HG02938 (cell line): ENCODE measurements around the gene SLC22A12.

Experiments
- ATAC-seq: cut with Tn5 transposase; IDR thresholded peaks from one replicate; pipeline ENCODE4 v1.9.1; 2021; ENCODE audit warnings: mild to moderate bottlenecking, moderate library complexity; ENCODE audit not compliant: unreplicated experiment

The SLC22A12 gene

DNA sequence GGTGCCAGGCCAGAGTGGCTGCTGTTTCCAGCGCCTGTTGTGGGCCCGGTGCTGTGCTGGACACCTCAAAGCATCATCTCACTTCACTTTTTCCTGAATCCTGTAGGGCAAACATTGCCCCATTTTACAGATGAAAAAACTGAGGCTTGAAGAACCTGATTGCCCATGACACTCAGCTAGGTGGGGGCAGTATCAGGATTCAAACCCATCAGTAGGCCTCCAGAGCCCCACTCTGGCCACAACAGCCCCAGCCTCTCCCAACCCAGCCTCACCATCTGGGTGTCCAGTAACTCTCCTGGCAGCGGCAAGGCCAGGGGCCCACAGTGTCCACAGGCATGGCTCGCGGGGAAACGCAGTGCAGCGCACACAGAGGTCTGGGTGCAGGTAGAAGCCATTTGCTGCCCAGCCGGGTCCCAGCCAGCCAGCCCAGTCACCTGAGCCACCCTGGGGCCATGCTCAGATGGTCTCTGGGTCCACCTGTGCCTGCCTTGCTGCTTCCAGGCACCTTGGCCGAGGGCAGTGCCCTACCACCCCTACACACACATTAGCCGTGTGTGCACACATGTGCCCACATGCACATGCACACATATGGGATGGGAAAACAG lies 11.5 kb downstream of the SLC22A12 start:
- ATAC-seq: no peak

DNA sequence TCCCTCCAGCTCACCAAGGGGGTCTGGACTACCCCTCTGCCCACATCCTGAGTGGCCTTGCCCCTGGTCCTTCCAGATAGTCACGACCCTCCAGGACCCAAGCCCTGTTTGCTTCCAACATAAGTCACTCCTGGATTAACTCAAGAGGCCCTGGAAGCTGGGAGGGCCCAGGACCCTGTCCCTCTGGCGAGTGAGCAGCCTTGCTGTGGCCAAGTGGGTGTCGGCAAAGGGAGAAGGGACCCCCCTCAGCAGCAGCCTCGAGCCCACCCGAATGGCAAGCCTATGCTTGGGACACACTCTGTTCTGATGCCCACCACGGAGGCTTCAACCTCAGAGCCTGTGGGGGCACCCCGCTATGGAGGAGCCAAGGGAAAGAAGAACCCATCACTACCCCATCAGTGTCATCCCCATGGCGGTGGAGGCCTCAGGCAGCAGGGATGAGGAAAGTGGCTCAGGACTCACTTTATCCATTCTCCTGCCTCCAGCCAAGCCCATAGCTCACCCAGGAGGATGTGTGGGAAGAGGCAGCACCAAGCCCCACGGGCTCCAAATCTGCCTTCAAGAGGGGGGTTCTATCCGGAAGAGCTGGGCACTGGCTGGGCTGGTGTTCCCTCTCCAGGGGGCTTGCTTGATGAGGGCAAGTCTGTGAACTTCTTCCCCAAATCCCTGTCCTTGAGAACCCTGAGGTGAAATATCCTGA lies 12.5 kb downstream of the SLC22A12 start:
- ATAC-seq: no peak

DNA sequence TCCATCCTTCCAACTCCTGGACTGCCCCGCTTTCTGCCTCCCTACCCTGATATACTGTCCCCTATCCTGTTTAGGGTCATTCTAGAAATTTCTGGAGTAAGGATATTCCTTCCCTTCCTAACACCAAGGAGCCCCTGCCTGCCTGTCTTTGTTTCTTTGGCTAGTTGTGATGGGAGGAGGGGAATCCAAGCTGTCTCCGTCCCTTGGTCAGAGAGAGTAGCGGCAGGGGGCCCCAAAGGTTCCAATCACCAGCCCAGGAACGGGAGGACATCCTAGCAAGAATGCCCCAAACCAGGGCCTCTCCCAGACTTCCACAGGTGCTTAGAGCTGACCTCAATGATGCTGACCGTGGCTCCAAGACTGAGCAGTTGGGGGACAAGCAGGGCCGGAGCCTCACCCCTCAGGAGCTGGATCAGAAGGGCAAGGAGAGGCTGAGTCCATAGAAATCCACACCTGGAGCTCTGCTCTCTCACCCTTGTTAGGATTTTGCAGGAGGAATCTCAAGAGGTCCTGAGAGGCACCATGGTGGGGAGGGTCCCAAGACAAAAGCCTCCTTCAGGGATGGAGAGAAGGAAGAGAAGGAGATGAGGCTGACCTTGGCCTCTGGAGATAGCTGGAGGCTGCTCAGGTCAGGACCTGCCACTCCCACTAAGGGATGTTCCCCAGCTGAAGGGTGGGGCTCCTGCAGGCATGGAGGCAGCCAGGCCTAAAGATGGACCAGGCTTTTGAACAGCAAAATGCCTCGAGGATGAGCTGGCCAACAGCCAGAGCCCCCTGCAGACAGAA lies 13.6 kb downstream of the SLC22A12 start:
- no peak for ATAC-seq

DNA sequence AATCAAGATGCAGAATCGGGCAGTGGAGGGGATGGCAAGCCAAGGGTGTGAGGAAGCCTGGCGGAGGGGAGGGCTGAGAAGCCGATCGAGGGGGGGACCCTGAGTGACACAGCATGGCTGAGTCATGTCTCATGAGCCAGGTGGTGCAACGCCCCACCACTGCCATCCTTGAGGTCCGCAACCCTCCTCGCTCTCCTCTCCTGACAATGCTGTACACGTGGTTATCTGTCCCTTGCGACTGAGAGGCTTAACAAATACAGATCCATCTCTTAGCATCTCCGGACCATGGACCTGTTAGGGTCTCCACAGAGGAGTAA lies 14.2 kb downstream of the SLC22A12 start:
- no peak for ATAC-seq

DNA sequence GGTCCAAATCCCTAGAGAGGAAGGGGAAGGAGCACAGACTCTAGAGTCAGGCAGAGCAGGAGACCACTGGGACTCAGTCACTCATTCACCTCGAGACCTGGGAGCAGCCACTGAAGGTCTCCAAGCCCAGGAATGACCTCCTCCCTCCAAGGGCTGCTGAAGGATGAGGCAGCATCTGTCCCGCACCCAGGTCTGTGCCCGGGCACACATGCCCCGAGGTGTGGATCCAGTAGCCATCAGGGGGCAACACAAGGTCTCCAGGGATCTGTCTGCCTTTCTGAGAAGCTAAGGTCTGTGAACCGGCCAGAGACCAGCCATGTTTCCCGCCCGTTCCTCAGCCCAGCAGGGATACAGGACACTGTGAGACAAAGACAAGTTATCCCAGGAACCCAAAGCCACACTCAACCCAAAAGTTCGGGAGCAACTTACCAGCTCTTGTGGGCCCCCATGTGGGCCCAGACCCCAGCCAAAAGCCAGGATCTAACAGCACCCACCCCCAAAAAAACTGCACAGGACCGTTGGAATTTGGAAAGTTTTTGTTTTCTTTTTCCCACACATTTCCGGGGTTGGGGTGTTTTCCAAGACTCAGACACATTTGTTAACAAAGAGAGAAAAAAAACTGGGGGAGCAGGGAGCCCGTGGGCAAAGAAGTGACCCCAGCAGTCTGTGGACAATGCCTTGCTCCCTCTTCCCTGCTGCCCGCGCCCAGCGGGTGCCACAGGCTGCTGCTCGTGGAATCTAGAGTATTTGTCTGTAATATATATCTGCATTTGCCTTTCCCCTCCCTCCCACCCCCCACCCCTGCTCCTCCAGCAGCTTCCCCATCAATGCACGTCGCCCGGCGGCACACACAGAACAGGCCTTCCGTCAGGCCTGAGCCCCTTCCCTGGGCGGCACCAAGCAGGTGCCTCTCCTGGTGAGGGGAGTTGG lies 14.9 kb downstream of the SLC22A12 start:
- ATAC-seq: no peak

DNA sequence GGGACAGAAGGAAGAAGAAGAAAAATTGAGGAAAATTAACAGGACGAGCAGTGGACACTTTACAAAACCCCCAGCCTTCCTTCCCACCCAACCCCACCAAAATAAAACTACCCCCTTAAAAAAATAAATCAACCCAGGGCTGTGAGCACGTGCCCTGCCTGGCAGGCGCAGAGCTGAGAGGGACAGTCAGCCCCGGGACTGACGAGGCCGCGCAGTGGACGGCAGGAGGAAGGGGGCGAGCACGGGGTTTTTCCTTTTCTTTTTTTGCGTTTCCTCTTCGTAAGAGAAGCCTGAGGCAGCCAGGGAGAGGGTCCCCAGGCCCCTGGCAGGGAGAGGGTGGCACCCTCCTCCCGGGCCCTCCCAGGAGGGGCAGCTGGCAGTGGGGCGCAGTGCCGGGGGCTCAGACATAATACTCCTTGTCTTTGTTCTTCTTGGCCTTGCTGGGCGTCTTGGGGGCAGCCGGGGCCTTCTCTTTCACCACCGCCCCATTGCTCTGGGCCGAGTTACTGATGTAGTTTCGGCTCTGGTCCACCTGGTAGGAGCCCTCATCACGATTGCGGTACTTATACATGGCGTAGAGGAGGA lies 15.9 kb downstream of the SLC22A12 start:
- ATAC-seq: no peak

DNA sequence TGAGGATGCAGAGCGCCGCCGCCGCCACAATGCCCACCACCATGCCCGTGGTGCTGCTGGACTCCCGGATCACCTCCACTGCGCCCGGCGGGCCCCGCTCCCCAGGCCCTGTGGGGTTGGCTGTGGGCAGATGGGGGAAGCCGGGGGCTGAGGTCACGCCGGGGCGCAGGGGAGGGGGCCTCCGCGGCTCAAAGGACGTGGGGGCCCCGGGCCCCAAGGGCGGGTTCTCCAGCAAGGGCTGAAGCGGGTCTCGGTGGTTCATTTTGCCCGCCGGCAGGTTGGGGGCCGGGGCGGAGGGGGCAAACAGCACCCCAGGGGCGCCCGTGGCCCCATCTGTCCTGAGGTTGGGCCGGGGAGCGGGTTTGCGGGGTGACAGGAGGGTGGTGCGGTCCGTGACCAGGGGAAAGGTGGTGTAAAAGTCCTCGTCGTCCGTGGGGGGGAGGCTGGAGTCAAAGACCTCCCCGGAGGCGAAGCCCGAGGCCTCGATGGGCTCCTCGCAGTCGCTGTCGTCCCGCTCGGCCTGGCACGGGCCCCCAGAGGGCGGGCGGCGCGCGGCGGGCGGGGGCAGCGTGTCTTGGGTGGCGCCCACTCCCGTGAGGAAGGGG lies 16.5 kb downstream of the SLC22A12 start:
- no peak for ATAC-seq

DNA sequence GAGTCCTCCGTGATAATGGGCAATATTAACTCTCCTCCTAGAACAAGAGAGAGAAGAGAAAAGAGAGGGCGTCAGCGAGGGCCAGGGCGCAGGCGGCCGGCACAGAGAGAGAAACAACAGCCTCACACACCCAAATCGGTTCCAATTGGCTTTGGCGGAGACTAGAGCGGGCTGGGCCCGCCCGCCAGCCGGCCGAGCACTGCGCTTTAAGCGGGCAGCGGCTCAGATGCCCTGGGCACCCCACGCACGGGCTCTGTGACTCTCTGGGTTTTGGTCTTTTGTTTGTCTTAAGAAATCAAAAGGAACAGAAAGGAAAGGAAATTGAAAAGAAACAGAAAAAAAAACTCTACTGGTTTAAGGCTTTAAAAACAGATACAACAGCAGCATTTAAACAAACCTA lies 17.0 kb downstream of the SLC22A12 start:
- no peak for ATAC-seq

DNA sequence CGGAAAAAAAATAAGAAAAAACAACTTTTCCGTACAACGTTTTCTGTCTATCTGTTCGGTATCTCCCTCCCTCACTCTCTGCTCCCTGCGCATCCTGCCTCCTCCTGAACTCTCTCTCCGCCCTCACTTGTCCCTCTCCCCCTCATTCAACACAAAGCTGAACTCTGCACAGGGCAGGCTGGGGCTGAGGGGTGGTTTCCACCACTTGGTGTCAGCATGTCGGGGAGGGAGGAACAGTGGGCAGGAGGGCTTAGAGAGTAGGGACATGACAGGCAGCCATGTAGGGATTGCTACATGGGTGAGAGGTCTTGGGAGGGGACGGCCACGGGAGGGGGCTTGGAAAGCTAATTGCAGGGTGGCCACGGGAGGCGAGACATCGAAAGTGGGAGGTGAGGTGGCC lies 17.6 kb downstream of the SLC22A12 start:
- ATAC-seq: no peak

DNA sequence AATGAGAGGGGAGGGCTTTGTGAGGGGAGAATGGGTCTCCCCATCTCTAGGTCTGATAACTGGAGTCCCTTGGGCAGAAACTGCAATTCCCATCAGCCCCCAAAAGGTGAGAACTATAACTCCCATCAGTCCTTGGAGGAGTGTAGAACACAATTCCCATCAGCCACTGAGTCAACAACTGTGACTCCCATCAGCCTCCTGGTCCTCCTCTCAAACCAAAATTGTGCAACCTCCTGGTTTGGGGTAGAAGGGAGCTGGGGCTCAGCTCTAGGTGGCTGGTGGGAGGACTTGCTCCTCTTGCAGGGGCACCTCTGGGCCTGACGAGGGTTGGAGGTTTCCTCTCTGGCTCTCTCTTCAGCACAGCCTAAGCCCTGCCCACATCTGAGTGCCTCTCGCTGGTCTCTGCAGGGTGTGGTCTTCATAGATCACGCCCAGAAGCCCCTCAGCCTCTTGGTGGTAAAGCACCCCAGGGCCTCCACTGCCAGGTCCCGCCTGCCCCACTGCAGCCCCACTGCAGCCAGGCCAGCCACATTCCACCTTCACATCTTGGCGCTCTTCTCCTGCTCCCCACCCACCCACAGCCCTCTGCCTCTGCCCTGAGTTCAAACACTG lies 18.5 kb downstream of the SLC22A12 start:
- ATAC-seq: no peak

DNA sequence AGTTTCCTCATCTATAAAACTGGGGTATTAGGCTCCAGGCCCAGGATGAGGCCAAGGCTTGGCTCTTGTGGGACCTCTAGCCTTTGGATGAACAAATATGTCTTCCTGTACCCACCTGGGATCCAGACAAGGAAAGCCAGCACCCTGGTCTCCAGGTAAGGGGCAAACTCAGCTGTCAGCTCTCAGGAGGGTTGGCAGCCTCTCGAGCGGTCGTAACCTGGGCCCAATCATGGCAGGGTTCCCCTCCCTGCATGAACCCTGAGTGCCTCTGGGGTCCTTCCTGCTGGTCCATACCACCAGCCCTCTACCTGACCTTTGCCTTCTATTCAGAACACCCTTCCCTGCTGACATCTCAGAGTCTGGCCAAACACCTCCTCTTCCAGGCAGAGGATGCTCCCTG lies 19.6 kb downstream of the SLC22A12 start:
- ATAC-seq: no peak

DNA sequence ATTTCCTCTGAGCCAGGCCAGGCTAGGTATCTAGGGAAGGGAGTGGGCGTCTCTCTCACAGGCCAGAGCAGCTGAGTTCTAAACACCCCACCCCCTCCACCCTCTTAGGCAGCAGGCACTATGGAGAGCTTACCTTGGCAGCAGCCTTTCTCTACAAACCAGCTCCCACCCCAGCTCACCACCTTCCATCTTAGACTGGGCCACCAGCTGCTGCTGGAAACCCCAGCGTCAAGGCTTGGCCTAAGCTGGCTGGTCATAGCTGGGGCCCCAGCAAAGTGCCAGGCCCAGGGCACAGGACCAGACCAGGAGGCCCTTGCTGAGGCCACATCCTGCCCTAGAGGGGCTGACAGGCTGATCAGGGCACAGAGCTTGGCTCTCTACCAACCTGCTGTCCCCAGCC lies 20.2 kb downstream of the SLC22A12 start:
- no peak for ATAC-seq

DNA sequence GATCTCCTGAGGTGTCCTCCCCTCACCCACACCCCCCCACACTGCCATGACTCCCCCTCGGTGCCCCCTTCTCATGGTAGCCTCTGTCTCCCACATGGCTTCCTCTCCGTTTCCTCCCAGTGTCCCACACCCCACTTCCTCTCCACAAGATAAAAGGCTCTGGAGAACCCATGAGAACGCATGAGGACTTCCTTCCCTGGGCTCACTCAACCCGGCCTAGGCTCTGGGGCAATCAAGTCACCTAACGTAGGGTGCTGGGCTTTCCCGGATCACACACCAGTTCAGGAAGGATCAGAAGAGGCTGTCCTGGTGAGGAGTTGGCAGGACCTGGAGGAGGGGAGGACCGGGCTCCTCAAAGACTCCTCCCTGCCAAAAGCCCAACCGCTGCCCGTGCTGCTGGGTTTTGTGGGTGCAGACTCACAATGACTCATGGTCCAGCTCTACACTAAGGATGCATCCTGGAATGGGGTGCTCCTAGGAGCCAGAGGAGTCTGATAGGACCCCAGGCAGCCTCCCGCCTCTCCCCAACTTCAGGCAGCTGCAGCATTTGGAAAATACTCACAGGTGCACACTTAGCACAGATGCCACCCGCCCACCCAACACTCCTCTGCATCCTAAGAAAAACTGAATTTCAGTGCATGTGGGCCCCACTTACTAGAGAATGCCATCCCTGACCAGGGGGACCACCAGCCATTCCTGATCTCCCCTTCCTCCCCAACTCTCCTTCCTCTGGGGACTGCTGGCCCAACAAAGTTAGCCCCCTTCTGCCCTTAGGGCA lies 21.0 kb downstream of the SLC22A12 start:
- no peak for ATAC-seq

DNA sequence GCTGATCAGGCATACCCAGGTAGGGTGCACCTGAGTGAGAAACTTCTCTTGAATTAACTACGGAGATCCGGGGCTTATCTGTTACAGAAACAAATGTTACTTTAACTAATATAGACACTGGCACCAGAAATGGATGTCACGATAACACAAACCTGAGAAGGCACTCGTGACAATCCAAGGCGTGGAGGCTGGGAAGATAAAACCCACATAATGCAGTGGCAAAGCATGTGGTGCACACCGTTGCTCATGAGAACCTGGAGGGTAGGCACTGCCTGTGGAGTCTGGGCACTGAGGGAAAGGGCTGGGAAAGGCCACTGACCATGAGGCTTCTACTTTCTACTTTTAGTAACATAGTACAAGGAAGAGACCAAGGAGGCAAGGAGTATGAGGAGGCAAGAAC lies 22.6 kb downstream of the SLC22A12 start:
- no peak for ATAC-seq

DNA sequence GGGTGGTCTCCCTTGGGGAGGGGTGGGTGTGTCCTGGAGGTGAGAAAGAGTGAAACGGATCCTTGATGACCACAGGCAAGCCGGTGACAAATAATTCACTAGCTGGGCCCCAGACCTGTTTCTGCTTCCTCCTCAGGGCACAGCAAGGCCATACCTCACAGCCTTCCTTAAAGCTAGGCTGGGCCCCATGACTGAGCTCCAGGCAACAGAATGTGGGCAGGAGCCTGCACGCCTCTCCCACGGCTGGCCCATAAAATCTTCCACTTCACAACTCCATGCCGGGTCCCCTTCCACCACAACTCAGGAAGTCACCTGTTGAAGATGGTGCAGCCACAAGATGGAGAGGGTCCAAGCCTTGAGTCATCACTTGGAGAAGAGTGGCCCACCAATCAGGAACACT lies 23.9 kb downstream of the SLC22A12 start:
- no peak for ATAC-seq

DNA sequence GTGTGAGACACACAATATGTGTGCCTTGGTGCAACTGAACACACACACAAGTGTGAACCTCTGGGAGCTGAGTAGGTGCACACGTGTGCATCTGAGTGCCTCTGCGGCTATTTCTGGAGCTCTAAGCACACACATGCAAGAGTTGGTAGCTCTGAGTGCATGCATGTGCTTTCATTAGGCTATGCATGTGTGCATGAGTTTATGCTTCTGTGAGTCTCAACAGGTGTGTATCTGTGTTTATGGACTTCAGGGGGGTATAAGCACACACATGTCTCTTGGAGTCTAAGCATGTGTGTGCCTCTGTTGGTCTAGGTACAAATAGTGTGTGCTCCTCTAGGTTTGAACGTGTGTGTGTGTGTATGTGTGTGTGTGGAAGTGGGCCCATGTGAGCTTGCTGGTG lies 25.8 kb downstream of the SLC22A12 start:
- no peak for ATAC-seq

DNA sequence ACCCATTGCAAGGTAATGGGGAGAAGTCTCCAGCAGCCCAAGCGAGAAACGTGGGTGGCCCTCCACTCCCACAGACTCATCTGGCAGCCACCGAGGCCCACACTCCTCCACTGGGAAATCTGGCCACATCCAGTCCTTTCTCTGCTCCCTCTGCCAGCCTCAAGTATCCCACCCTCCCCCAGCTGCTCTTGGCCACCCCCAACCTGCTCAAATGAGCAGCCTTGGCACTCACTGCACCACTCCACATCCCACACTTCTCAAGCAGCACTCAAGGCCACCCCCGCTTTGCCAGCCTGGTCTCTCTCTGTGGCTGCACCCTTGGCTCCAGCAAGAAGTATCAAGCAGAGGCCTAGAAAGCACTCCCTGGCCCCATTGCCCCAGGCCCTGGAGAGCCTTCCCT lies 28.2 kb downstream of the SLC22A12 start:
- no peak for ATAC-seq

DNA sequence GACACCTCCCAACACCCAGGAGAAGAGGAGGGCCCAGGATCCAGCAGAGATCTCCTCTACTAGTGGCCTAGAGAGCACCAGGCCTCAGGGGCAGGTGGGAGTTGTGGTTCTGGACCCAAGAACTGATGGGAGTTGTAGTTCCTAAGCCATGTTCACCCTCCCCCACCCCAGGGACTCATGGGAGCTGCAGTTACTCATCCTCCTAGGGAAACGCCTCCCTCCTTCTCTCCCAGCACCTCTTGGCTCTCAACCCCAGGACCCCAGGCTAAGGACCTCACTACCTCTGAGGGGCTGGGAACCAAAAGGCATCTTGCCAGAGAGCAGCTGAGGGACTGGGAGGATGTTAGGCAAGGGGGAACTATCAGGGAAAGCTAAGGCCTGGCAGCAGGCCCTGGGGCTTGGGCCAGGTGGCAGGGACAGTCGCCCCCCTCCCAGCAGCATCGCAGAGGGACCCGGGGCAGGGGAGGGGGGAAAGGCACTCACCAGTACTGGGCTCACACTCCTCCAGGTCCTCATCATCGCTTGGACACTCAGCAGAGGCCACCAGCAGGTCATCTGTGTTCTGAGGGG lies 28.9 kb downstream of the SLC22A12 start:
- no peak for ATAC-seq

DNA sequence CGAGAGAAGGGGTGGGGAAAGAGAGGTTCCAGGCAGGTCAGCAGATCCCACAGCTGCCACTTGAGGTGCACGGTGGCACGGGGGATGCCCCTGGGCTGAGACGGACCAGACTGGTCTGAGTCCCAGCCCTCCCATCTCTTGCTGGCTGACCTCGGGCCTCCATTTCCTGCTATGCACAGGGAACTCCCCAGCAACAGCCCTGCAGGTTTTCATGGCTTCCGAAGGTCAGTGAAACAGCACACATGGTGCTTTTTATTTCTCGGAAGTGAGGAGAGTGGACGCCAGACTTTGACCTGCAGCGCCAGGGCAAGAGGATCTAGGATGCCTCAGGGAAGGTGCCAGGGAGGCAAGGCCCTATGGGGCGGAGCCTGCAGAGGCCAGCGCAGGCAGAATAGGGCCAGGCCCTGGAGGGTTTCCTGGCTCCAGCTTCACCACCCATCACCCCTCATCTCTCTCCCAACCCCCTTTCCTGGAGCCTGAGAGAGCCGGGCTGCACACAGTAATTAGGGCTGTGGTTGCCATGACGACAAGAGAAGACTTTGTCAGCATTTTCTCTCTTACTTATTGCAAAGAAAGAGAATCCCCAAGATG lies 29.5 kb downstream of the SLC22A12 start:
- no peak for ATAC-seq
